DMS153 (cell line): ENCODE results near the gene NR5A2.
A peak's percentile ranks its signal among the peaks of the same experiment; 100 is the strongest.

Experiments used
- DNase-seq: peaks from one replicate; lab custom pipeline; 2025; lab: John Stamatoyannopoulos, UW

The NR5A2 gene

GRCh38 chr1:200027264-200027823 lies at the start of gene NR5A2:
NR5A2 (plus strand) TSS chr1:200027710; CDS start chr1:200027848, 138 bp downstream.
- no peak for DNase-seq

- DNase-seq = no peak
These were observed 49.0 kb upstream of the NR5A2 start for GRCh38 chr1:199978408-199978940.

GRCh38 chr1:199979071-199979470 lies 48.4 kb upstream of the NR5A2 start:
- no peak for DNase-seq

- DNase-seq = no peak
These were observed 45.9 kb upstream of the NR5A2 start for GRCh38 chr1:199981584-199981983.

- no peak for DNase-seq
These were observed 44.9 kb upstream of the NR5A2 start for GRCh38 chr1:199982606-199983005.

GRCh38 chr1:199983531-199983930 lies 44.0 kb upstream of the NR5A2 start:
- DNase-seq = no peak

DNA sequence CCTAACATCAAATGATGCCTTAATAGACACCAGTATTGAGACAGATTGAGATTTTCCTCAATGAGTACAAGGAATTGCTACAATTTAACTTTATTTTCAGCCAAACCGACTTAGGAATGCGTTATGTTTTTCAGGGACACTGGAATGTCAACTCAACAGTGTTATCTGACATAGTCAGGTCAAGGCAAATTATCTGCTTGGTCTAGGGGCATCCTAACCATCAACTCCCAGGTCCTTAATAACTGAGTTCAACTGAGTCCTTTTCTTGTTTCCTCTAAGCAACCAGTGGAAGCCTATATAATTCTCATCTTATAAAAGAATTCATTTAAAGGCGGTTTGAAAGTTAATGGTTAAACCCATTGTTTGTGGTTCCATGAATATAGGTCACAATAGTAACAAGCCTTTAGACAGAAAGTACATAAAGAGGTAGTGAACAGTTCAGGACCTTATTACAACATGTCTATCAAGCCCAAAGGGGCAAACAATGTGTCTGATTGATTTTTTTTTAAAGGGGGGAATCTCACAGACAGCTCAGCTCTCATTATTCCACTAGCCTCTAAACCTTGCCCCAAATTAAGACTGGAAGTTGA lies 32.3 kb upstream of the NR5A2 start:
- DNase-seq = no peak

GRCh38 chr1:200005165-200005564 lies 22.3 kb upstream of the NR5A2 start:
- no peak for DNase-seq

- no peak for DNase-seq
These were observed 20.8 kb upstream of the NR5A2 start for GRCh38 chr1:200006711-200007110.

GRCh38 chr1:200015811-200016210 lies 11.7 kb upstream of the NR5A2 start:
- DNase-seq = no peak

GRCh38 chr1:200021577-200022238 lies 5.8 kb upstream of the NR5A2 start:
- no peak for DNase-seq

- no peak for DNase-seq
These were observed 5.2 kb upstream of the NR5A2 start for GRCh38 chr1:200022239-200022804.

DNA sequence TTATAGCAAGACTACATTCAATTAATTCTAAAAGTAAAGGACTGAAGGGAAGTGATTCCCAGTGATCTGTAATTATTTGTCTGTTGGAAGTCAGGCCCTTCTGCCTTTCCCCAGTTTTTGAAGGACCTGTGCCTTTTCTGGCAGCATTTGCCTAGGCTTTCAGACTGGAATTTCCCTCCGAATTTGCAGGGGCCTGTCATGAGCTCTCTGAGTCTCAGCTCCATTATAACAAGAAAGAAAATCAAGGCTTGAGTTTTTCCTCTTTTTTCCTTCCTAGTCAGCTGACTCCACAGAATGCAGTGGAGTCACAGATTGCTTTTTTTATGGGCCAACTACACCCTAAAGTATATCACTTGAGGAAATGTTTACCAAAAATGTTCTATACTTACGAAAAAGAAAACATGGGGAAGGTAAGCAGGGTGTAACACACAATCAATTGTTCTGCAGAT lies 1.1 kb downstream of the NR5A2 start:
- no peak for DNase-seq

GRCh38 chr1:200029035-200029821 lies 1.7 kb downstream of the NR5A2 start:
- DNase-seq = peak; percentile 45

DNA sequence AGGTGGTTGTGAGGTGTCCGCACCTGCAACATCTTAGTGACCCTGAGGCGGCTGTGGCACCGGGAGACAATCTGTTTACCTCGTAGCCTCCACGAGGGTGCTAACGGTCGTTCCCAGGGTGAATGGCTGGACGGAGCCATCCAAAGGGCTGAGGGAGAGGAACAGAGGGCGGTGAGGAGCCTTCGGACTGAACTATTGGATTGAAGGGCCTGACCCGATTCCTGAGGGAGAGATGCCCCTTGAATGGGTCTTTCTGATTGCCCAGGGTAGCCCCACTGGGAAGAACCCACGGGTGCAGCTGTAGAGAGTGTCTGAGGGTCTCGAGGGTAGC lies 2.3 kb downstream of the NR5A2 start:
- DNase-seq = no peak

DNA sequence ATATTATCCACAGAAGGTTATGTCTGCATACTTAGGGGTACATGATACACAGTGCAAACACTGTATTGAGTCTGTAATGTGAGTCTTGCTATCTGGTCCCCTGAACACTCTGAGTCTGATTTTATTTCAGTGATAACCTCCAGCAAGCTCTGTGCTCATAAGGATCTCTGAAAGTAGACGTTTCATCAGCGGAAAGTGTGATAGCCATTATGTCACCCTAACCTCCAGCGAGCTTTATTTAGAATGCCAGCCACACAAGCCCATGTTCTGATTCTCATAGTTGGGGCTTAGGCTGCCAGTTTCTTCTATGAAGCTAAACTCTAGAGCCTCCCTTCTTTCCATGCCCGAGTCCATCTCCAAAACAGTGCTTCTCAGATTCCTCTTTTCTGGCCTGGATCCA lies 3.3 kb downstream of the NR5A2 start:
- no peak for DNase-seq

DNA sequence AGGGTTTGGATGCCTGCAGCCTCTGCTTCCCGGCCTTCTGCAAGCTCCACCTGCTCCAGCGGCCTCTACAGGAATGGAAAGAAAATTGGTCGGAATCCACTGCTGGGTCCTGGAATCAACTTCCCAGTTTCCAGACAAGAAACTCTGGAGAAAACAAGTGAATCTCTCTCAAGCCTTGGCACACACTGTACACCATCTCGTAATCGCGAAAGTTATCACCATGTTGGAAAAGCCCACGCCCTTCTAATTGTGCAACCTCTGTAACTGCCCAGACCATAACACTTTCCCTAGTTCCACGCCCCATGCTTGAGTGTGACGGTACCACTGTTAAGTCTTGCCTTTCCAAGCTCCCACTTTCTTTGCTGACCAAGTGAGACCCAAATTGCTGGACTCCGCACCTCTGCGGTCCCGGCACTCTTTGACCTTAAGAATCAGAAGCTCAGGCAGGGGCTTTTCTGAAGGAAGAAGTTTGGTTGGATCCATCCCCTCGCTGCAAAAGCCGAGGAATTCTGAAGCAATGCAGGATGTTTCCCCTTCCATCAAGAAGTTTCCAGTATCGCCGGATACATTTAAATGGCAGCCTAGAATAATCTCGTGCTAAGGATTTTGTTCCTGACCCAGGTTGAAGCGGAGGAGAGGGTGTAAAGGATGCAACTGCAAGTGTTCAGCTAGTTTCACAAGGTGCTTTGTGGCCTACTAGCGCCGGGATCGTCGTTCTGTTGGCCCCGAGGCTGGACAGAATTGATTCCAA lies 6.2 kb downstream of the NR5A2 start:
- no peak for DNase-seq

GRCh38 chr1:200034262-200034557 lies 6.7 kb downstream of the NR5A2 start:
- DNase-seq = no peak

DNA sequence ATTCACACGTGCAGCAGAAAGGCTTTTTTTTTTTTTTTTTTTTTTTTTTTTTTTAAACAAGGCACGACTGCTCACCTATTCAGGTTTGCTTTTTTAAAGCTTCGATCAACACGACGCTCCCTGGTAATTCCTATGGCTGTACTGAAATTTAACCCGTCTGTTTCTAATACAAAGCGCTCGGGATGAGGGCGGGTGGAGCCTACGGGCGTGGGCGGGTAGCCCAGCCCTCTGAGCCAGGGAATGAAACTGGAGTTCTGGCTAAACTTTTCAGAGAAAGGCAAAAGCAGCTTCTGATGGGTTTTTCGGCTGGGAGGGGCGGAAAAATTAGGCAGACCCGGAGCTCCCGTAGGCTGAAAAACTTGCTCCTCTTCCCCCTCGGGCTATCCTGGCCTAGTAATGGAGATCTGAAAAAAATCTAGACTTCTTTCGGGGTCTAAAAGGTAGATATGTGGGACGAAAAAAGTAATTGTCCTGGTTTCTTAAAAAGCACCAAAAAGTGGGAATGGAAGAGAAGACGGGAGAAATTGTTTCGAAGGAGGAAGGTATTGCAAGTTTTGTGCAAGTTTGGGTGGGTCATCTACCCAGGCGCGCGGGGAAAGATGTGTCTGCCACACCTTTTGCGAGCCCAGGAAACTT lies 7.4 kb downstream of the NR5A2 start:
- DNase-seq = no peak

DNA sequence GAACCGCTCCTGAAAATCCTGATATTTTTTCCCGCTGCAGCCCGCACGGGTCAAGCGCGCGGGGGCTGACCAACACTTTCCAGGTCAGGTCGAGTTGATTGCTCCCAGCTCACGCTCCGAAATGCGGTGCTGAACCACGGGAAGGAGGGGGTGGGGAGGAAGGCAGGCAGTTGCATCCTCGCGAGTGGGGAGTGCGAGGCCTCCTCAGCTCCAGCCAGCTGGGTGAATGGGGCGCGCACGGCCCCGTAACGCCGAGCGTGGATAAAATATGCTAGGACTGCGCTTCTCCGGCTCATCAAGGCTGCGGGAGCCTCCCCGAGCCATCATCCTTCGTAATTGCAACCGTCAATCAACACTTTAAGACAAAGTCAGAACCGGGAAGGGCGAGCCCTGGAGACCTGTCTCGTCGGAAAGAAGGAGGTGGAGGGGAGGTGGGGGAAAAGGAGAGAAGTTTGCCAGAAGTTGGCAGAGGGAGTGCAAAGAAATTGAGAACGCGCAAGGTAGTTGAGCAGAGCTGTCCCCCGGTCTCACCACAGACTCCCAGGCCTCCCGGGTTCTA lies 8.0 kb downstream of the NR5A2 start:
- no peak for DNase-seq
